ENCODE measurements around the gene THAP4. TPM values are rescaled to one million over a fixed set of nuclear protein-coding genes. Genes with fewer than 3 reads are reported as not detected.

The THAP4 gene
- total RNA-seq, 3 donors from 2014 or later: 35.3 to 45.9 (median 38.1) TPM

GRCh38 chr2:241563571-241563980 lies 73.4 kb downstream of the THAP4 start:
- Histone ChIP-seq H3K4me3 (no peak overlapping the region), H3K4me1 (peaks cover 3 to 21% of the 10 kb centered on the region in 2 donors), H3K9me3 (no peaks in the 10 kb centered on the region), H3K36me3 (no peaks in the 10 kb centered on the region), H3K27me3 (no peaks in the 10 kb centered on the region), H3K27ac (no peak overlapping the region)
- TF ChIP-seq POLR2AphosphoS5 (IDR thresholded peaks at IDR 0.05): no peak
- TF ChIP-seq, protein P1, sequence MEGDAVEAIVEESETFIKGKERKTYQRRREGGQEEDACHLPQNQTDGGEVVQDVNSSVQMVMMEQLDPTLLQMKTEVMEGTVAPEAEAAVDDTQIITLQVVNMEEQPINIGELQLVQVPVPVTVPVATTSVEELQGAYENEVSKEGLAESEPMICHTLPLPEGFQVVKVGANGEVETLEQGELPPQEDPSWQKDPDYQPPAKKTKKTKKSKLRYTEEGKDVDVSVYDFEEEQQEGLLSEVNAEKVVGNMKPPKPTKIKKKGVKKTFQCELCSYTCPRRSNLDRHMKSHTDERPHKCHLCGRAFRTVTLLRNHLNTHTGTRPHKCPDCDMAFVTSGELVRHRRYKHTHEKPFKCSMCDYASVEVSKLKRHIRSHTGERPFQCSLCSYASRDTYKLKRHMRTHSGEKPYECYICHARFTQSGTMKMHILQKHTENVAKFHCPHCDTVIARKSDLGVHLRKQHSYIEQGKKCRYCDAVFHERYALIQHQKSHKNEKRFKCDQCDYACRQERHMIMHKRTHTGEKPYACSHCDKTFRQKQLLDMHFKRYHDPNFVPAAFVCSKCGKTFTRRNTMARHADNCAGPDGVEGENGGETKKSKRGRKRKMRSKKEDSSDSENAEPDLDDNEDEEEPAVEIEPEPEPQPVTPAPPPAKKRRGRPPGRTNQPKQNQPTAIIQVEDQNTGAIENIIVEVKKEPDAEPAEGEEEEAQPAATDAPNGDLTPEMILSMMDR (IDR thresholded peaks at IDR 0.05): no peak
- no peak for TF ChIP-seq POLR2A (IDR thresholded peaks at IDR 0.05)
- DNase-seq (ENCODE audit: low spot score in 2 of 2): no peak
- intact Hi-C loops (cut with DNase I; ENCODE audit: low total_unique reads): no loop called here

DNA sequence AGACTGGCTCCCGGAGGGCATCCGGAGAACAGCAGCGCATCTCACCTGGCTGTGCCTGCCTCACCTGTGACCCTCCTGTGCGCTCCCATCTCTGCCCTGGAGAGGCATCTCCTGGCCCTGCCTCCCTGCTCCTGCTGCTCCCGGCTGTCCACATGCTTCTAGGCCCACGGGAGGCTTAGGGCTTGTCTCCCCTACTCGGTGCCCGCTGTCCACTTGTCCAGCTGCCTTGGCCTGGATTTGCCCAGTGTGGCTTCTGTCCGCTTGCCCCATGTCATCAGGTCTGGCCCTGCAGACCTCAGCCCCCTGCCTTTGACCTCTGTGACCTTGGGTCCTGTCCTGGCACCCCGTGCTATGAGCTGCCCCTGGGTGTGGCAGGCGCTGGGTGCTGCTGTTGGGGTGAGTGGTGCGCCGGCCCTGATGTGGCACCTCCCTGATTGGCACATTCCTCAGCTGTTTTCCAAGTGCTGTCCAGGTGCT lies 73.9 kb downstream of the THAP4 start:
- H3K4me3 ChIP-seq: no peak overlapping the region
- H3K36me3 ChIP-seq: no peaks in the 10 kb centered on the region
- no peaks in the 10 kb centered on the region for H3K27me3 ChIP-seq
- H3K27ac ChIP-seq: peak overlapping the region in 1 of 2 donors; percentile 58
- H3K9me3 ChIP-seq: no peaks in the 10 kb centered on the region
- intact Hi-C loops (cut with DNase I; ENCODE audit: low total_unique reads): no loop called here
- DNase-seq (ENCODE audit: low spot score in 2 of 2): no peak
- TF ChIP-seq, protein P1 (IDR thresholded peaks at IDR 0.05): no peak
- TF ChIP-seq POLR2A (IDR thresholded peaks at IDR 0.05): no peak
- no peak for TF ChIP-seq POLR2AphosphoS5 (IDR thresholded peaks at IDR 0.05)
- peaks cover 3 to 21% of the 10 kb centered on the region in 2 donors for H3K4me1 ChIP-seq

DNA sequence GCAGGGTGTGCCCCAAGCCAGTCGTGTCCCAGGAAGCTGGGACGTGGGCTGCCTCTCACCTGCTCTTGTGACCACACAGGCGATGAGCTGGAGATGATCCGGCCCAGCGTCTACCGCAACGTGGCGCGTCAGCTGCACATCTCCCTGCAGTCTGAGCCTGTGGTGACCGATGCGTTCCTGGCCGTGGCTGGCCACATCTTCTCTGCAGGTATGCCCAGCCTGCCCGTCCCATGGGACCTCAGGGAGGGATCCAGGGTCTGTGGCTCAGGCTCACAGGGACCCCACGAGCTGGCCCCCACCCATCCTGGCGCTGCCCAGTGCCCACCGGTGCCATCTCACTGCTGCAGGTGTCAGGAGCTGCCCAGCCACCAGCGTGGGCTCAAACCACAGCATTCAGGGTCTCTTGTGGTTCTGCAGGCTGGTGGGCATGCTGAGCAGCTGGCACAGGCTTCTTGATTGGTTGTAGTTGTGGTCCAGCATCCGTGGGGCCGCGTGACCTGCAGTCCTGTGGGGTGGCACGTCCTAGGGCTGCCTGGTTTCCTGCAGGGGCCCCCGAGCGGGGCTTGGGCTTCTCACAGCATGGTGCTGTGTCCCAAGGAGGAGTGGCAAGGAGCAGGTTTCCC lies 74.6 kb downstream of the THAP4 start:
- no peaks in the 10 kb centered on the region for H3K36me3 ChIP-seq
- no peak for DNase-seq (ENCODE audit: low spot score in 2 of 2)
- intact Hi-C loops (cut with DNase I; ENCODE audit: low total_unique reads): no loop called here
- H3K4me1 ChIP-seq: peaks cover 3 to 21% of the 10 kb centered on the region in 2 donors
- H3K4me3 ChIP-seq: peak overlapping the region in 1 of 3 donors; percentile 80
- H3K27ac ChIP-seq: peak overlapping the region; percentile 58 to 87
- TF ChIP-seq POLR2A (IDR thresholded peaks at IDR 0.05) (no peak), POLR2AphosphoS5 (IDR thresholded peaks at IDR 0.05) (no peak)
- TF ChIP-seq, protein P1 (IDR thresholded peaks at IDR 0.05): no peak
- H3K27me3 ChIP-seq: no peaks in the 10 kb centered on the region
- H3K9me3 ChIP-seq: no peaks in the 10 kb centered on the region

DNA sequence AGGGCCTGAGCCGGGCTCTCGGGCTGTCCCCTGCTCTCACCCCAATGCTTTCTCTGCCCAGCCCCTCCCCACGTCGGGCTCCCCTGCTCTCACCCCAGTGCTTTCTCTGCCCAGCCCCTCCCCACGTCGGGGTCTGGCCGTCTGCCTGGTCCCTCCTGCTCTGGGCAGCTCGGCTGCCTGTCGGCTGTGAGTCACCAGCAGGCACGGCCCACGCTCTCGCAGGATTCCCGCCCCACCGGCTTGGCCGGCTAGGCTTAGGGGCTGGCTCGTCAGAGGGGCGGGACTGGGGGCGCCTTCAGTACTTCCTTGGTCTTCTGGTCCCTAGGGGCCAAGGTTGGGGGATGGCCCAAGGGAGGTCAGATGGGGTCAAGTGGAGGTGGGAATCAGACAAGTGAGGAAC lies 75.1 kb downstream of the THAP4 start:
- Histone ChIP-seq H3K27me3 (no peaks in the 10 kb centered on the region), H3K9me3 (peaks cover 0 to 1% of the 10 kb centered on the region in 2 donors), H3K27ac (peak overlapping the region; percentile 58 to 87), H3K36me3 (no peaks in the 10 kb centered on the region), H3K4me3 (peak overlapping the region in 2 of 3 donors; percentile 22 to 80), H3K4me1 (peaks cover 3 to 21% of the 10 kb centered on the region in 2 donors)
- intact Hi-C loops (cut with DNase I; ENCODE audit: low total_unique reads): no loop called here
- DNase-seq (ENCODE audit: low spot score in 2 of 2): peak; percentile 83
- TF ChIP-seq POLR2A (IDR thresholded peaks at IDR 0.05): no peak
- no peak for TF ChIP-seq POLR2AphosphoS5 (IDR thresholded peaks at IDR 0.05)
- TF ChIP-seq, protein P1 (IDR thresholded peaks at IDR 0.05): no peak

DNA sequence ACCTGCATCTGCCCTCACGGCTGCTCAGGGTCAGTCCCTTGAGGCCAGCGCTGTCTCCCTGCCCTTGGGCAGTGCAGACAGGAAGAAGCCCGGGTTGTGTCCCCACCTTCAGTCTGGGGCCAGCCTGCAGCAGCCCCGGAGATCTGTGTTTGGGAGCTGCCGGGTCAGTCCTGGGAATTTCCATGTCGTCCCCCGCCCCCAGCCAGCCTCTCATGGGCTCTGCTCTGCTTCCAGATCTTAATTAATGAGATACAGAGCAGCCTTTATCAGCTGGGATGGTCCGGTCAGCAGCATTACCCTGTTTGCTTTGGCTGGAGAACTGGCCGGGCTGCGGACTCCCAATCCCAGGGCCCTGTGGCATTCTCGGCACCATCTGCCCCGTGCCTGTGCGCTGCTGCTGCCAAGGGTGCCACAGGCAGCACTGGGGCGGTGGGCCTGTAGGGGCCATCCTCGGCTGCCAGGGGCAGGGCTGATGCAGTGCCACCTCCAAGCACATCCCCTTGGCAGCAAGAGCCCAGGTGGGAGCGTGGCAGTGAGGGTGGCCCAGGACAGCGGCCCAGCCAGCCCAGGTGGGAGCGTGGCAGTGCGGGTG lies 76.0 kb downstream of the THAP4 start:
- no peaks in the 10 kb centered on the region for H3K27me3 ChIP-seq
- H3K36me3 ChIP-seq: no peaks in the 10 kb centered on the region
- peaks cover 3 to 21% of the 10 kb centered on the region in 2 donors for H3K4me1 ChIP-seq
- H3K4me3 ChIP-seq: peak overlapping the region in 1 of 3 donors; percentile 80
- intact Hi-C loops (cut with DNase I; ENCODE audit: low total_unique reads): no loop called here
- peak overlapping the region; percentile 62 to 87 for H3K27ac ChIP-seq
- TF ChIP-seq POLR2AphosphoS5 (IDR thresholded peaks at IDR 0.05) (no peak), POLR2A (IDR thresholded peaks at IDR 0.05) (no peak)
- TF ChIP-seq, protein P1 (IDR thresholded peaks at IDR 0.05): no peak
- no peak for DNase-seq (ENCODE audit: low spot score in 2 of 2)
- peaks cover 2 to 4% of the 10 kb centered on the region in 2 donors for H3K9me3 ChIP-seq

All from breast epithelium (tissue), 4 donors.